ENCODE measurements around the gene ARID5B. TPM values are rescaled to one million over a fixed set of nuclear protein-coding genes. Genes with fewer than 3 reads are reported as not detected.
"Not testable (repeated sequence)": the region's sequence is repeated elsewhere in the genome, so short reads cannot be mapped to it uniquely, and the experiment has no call there.

Gene ARID5B
- total RNA-seq, 1 donor from 2014 or later: 12.9 TPM

GRCh38 chr10:62019013-62019684 lies 117.7 kb downstream of the ARID5B start:
- ATAC-seq (no peak), DNase-seq (no peak)
- intact Hi-C loops (cut with micrococcal nuclease): no loop called here

- no peak for ATAC-seq
- intact Hi-C loops (cut with micrococcal nuclease): no loop called here
Measured at GRCh38 chr10:62019685-62020359, 118.3 kb downstream of the ARID5B start.

GRCh38 chr10:62021128-62021665 lies 119.7 kb downstream of the ARID5B start:
- intact Hi-C loops (cut with micrococcal nuclease): no loop called here
- no peak for DNase-seq
- ATAC-seq: no peak

More at GRCh38 chr10:62019685-62020359, 118.3 kb downstream of the ARID5B start:
- no peak for DNase-seq

GRCh38 chr10:62021978-62022802 lies 120.7 kb downstream of the ARID5B start:
- DNase-seq: no peak
- no peak for ATAC-seq
- intact Hi-C loops (cut with micrococcal nuclease): no loop called here

GRCh38 chr10:62022830-62023229 lies 121.3 kb downstream of the ARID5B start:
- intact Hi-C loops (cut with micrococcal nuclease): no loop called here
- no peak for ATAC-seq
- DNase-seq: no peak

GRCh38 chr10:62023329-62023728 lies 121.8 kb downstream of the ARID5B start:
- DNase-seq (no peak), ATAC-seq (no peak)
- intact Hi-C loops (cut with micrococcal nuclease): no loop called here

GRCh38 chr10:62024026-62024701 lies 122.7 kb downstream of the ARID5B start:
- intact Hi-C loops (cut with micrococcal nuclease): no loop called here
- no peak for DNase-seq
- ATAC-seq: no peak

- DNase-seq (no peak), ATAC-seq (no peak)
- intact Hi-C loops (cut with micrococcal nuclease): no loop called here
Measured at GRCh38 chr10:62025134-62025794, 123.8 kb downstream of the ARID5B start.

- ATAC-seq (no peak), DNase-seq (no peak)
- intact Hi-C loops (cut with micrococcal nuclease): no loop called here
Measured at GRCh38 chr10:62025901-62026879, 124.7 kb downstream of the ARID5B start.

GRCh38 chr10:62027841-62028501 lies 126.5 kb downstream of the ARID5B start:
- intact Hi-C loops (cut with micrococcal nuclease): no loop called here
- ATAC-seq (no peak), DNase-seq (no peak)

- ATAC-seq; DNase-seq; intact Hi-C loops (cut with micrococcal nuclease): not testable (repeated sequence)
Measured at GRCh38 chr10:62028502-62028842, 127.0 kb downstream of the ARID5B start.

- intact Hi-C loops (cut with micrococcal nuclease): no loop called here
- ATAC-seq (no peak), DNase-seq (no peak)
Measured at GRCh38 chr10:62029401-62029800, 127.9 kb downstream of the ARID5B start.

GRCh38 chr10:62031507-62031906 lies 130.0 kb downstream of the ARID5B start:
- ATAC-seq (no peak), DNase-seq (no peak)
- intact Hi-C loops (cut with micrococcal nuclease): no loop called here

- no peak for DNase-seq
- intact Hi-C loops (cut with micrococcal nuclease): no loop called here
- no peak for ATAC-seq
Measured at GRCh38 chr10:62033125-62033524, 131.6 kb downstream of the ARID5B start.

GRCh38 chr10:62034096-62034640 lies 132.7 kb downstream of the ARID5B start:
- intact Hi-C loops (cut with micrococcal nuclease): no loop called here
- DNase-seq (no peak), ATAC-seq (no peak)

GRCh38 chr10:62036186-62037081 lies 134.9 kb downstream of the ARID5B start:
- ATAC-seq: peak; percentile 44
- intact Hi-C loops (cut with micrococcal nuclease): loop anchor here (5.0 kb wide), 1 partner anchor 134 kb away; the partner anchor contains the start of gene ARID5B
- DNase-seq: no peak

Measured in left ventricle myocardium superior (tissue), 1 donor.